GM19023 (cell line): ENCODE data around the gene WNT11.

Experiments
- ATAC-seq: cut with Tn5 transposase; IDR thresholded peaks from one replicate; pipeline ENCODE4 v1.9.1; 2021; ENCODE audit warnings: mild to moderate bottlenecking, moderate library complexity; ENCODE audit not compliant: unreplicated experiment

WNT11 gene

DNA sequence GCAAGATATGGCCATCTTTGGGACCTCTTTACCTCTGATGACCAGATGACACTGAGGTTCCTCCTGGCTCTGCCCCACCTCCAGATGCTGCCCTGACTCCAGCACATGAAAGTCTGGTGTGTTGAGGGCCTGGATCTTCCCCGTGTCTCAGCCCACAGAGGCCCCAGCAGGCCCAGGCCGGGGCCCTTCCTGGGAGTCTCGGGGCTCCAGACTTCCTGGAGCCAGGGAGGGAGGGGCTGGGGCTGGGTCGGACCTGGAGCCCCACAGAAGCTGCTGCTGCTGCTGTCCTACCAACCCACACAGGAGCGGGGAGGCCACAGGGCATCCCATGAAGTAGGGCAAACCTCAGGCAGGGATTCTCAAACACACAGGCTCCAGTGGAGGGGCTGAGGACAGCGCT is 32.2 kb upstream of the WNT11 start:
- no peak for ATAC-seq

DNA sequence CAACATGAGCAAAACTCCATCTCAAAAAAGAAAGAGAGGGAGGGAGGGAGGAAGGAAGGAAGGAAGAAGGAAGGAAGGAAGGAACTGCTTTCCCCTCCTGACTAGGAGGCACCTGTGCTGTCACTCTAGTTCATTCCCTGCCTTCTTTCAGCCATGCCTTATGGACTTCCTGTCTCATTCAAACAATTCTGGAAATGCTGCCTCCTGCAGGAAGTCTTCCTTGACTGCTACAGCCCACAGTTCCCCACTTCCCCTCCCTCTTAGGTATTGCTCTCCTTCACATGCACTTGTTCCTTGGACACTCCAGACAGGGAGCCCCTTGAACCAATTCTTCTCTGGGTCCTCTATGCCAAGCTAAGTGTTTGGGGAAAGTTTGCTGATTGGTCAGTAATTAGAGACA is 31.6 kb upstream of the WNT11 start:
- no peak for ATAC-seq

DNA sequence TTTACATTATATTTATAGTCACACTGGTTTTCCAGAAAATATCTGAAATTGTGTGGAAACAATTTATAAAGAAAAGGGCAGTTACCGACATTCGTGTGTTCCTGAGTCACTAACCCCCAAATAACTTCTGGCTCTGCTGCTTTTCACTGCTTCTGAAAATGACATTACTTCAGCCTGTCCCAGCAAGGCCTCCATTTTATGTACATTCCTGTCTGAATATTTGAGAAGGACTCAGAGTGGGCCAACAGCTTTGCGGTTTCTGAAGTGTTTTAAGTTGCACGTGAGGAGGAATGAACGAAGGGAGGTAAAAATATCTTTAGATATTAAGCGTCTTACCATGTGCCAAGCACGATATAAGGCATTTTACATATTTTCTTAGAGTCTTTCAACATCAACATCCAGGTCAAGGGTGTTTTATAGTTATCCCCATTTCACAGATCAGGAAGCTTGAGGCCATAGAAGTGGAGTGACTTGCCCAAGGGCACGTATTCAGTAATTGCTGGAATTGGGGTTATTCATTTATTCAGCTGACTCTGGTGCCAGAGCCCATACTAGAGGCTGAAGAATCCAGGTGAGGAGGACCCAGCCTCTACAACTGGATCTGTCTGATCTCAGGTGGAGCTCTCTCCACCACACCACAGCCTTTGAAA is 30.8 kb upstream of the WNT11 start:
- no peak for ATAC-seq

DNA sequence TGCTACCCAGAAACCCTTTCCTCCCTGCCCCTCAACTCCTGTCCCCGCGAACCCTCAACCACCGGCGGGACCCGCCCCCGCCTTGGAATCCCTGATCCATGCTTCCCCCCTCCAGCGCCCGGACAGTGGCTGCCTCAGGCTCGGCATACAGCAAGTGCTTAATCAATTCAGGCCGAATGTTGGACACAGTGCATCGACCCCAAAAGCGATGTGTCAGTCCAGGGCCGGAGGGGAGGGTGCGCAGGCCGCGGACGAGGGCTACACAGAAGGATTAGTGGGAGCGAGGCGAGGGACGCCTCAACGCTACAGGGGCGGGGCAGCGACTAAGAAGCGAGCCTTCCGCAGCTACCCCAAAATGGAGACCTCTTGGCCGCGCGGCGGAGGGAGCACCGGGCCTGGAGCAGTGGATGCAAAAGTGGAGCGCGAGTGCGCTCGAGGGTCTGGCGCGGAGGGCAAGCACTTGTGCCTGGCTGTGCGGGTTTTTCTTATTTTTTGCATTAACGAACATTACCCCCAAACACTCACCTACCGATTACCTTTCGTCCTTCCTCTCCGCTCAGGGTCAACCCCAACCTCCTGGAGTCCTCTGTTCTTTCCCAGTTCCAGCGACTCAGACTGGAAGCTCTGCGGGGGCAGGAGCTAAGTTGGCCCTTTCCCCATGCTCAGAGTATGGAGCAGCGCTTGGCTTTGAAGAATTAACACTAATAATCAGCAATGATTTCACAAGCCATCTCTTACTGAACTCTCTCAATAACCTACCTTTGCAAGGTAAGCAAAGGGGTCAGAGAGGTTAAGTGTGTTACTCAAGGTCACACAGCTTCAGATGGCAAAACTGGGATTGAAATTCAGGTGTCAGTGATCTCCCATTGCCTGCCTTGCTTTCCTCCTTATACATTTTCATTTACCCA is 30.0 kb upstream of the WNT11 start:
- no peak for ATAC-seq

DNA sequence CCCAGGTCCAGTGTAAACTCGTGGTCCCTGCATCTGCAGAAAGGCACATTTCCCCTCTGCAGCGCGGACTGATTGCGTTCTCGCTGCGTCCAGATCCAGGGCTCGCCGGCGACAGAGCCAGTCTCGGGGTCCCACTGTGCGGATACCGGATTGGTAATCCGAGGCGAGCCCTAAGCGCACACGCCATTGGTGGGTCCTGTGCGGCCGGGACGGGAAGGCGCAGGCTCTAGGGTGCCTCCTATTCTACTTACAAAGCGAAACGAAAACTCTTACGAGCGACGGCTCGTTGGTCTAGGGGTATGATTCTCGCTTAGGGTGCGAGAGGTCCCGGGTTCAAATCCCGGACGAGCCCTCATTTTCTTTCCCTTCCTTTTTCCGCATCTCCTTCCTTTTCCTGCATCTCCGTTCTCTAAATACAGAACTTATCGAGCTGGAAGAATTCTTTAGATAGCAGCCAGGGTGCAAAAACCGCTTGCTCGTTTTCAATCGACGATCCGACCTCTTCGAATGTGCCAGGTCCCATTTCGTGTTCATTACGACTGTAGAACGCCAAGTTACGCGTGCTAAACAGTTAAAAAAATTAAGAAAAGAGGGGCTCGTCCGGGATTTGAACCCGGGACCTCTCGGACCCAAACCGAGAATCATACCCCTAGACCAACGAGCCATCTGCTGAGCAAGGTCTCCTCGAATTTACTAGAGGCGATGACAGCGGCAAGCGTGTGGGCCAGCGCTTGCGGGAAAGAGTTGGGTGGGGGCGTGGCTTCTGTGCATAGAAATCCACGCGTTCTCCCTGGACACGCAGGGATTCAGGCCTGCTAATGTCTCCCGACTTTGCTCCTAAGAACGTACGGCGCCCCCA is 29.2 kb upstream of the WNT11 start:
- ATAC-seq: peak; percentile 64

DNA sequence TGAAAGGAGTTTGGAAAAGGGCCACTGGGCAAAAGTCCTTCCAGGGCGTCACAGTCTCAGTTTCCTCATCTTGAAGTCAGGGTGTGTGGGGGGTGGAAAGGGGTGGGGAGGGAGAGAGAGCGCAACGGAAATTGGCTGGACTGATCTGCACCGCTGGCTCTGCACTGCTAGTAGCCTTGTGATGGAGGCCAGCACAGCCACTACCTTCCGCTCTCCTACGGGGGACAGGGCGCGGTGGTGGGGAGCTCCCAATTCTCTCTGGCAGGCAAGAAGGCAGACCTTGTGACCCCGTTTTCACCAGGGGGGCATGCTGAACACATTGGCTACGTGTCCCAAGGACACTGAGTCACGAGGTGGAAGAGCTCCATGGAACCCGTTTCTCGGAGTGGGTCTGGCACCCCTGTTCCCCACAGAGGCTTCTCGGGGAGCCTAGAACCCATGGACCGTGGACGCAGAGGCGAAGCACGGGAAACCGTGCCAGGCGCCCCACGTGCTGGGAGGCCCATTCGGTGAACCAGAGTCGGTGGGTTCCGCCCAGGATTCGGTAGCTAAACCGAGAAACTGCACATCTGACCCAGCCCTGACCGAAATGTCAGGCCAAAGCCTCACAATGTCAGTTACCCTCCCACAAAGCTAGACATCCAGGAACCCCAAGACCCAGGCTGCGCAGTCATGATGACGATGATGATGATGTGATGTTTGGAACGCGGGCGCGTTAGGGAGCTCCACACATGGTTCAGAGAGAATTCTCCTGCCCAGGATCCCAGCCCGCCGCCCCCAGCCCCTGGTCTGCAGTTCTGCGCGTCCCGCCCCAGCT is 28.3 kb upstream of the WNT11 start:
- peak; percentile 8 for ATAC-seq

DNA sequence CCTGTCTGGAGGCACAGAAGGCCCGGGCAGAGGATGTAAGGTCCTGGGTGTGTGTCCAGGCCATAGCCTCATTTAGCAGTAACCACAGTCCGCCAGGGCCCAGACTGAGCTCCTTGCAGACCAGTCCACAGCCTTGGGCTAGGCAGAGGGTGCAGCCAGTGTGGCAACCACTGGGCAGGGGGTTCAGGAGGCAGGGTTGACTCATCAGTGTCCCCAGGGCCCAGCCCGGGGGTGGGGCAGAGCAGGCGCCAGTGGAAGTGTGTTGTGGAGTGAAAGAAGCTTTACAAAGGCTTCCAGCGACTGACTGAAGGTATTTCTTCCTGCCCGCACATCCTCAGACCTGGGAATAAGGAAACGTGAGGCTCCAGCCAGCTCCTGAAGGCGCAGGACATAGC is 27.7 kb upstream of the WNT11 start:
- ATAC-seq: no peak

DNA sequence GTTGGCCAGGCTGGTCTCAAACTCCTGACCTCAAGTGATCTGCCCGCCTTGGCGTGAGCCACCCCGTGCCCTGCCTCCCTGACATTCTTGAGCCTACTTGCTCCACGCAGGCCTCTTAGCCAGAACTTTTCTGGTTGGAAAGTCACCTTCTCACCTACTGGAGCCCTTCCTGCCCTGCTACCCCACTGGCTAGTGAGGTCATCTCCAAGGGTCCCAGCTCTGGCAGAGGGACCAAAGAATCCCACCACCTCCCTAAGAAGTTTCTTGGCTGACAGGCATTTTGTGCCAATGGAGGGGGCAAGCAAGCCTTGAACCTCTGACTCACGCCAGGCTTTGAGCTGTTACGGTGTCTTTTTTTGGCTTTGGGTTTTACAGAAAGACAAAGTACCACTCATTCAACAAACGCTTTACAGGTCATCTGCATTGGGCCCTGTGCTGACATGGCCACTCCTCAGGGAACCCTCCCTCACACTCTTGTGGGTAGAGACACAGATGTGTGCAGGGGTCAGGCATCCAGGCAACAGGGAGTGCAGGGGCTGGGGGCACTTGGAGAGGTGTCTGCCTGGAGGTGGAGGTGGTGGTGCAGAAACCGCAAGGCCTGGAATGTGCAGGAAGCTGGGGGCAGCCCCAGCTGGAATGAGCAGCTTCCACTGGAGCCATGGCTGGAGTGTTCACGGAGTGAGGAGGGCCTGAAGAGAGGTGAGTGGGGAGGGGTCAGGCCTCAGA is 27.1 kb upstream of the WNT11 start:
- ATAC-seq: no peak

DNA sequence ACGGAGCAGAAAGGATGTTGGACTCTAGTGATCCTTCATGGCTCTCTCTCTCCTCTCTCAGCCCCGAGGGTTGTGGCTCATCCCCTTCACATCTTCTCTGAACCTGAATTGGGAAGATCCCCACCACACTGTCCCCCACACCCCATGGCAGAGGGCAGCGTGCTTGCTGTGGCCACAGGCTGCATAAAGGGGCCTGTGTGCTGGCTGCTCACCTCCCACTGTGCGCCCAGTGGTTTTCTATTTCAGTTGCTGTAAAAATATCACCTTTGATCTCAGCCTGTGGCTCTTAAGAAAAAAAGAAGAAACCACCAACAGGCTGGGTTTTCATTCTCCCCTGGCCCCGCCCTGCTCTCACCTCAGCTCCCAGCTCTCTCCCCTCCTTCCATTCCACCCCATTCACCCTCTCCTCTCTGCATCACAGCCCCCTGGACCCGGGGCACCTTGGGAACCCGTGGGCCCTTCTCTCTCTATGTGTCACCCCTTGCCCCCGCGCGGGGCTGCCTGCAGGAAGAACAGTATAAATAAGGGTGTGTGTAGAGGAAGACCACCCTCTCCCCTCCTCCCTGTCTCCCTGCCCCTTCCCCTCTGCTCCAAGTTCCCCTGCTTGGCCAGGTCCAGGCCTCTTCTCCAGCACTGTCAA is 25.8 kb upstream of the WNT11 start:
- no peak for ATAC-seq

DNA sequence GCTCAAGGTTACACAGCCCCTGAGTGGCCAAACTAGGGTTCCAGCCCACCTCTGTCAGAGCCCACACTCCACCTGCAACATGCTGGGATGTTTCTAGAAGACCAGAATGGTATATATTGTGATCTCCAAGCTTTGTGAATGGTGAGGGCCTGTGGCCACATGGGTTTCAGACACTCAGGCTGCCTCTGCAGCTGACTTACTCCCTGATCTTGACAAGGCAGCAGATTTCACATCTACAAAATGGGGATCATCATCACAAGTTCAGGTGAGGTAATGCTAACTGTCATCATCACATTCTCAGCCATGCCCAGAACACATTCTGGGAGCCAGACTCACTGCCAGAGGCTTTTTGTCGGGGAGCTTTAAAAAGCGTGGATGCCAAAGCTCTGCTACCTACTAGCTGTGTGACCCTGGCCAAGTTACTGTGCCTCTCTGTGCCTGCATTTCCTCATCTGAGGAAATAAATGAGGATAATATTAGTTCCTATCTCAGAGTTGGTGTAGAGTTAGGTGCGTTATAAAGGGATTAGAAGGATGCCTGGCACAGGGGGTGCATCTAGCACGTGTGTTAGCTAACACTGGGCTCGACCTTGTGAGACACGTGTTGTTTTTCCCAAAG is 24.9 kb upstream of the WNT11 start:
- no peak for ATAC-seq

DNA sequence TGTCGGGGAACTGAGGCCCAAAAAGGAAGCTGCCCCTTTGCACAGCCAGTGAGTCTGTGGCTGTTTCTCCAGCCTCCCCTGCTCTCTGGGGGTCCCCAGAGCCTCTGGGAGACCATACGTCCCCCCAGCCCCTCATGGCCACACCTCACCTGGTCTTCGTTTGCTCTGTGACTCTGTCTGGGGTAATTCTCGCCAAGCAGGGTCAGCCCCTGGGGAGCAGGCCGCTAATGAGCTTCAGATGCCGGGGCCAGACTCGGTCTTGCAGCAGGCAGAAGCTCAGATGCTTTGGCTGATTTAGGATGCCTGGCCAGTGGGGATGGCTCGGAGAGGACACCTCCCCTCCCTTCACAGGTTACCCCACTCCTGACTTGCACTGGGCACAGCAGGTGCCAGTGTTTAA is 24.1 kb upstream of the WNT11 start:
- ATAC-seq: no peak

DNA sequence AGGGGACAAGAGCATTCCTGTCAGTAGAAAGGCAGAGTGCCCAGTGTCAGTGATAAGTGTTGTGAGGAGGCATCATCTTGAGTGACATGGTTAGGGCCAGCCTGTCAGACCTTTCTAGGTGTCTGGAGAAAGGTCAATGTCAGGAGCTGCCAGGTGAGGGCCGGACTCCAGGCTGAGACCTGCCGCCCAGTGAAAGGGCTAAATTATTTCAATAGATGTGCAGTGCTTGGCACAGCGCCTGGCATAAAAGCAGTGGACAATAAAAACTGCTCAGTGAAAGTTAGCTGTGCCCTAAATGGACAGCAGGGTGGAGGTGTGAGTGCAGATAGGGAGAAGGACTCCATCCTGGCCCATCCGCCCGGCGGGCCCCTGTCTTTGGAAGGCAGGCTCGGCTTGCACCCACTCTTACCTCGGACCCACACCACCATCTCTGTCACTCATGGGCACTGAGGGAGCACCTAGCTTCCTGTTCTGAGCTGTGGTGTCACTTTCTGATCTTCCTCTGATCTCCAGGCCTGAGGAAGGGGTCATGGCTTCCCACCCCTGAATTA is 23.5 kb upstream of the WNT11 start:
- ATAC-seq: no peak

DNA sequence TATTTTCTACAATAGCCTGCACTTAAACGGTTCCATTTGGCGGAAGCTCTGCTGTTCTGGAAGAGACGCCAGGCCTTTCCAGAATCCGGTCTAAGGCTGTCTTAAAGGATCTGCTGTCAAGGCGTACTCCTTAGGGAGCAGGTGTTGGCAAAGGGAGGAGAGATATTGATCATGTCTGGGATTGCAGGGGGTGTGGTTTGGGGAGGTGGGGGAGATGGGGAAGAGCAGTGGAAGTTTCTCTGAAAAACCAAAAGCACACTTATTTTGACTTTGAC is 22.5 kb upstream of the WNT11 start:
- ATAC-seq: no peak

DNA sequence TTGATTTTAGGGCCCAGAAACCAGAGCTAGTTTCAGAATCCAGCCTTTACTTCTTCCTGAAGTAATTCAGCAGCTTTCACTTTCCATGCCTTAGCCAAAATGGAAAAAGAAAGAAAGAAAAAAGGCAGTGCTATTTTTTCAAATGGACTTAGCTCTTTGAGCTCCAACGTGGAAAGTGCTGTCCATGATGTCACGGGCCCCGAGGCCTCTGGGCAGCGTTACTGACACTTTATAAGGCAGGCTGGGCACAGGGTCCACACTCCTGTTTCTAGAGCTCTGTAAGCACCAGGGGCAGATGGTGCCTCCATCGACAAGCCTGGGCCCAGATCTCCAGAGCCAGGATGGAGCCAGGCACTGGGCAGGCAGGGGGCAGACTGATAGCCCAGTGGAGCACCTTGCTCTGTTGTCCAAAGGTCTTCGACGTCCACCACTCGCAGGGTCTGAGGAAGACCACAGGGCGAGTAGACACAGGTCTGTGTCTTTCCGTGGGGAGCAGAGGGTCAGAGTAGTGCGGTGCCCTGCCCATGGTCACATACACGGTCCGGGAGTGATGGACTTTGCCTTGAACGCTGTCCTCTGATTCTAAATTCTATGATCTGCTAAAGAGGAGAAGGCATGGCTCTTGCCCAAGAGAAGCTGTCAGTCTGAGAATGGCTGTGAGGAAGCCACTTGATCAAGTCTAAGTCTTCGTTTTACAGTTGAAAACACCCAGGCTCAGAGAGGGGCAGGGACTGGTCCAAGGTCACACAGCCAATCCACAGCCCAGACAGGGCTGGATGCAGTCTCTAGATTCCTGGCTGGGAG is 22.0 kb upstream of the WNT11 start:
- no peak for ATAC-seq

DNA sequence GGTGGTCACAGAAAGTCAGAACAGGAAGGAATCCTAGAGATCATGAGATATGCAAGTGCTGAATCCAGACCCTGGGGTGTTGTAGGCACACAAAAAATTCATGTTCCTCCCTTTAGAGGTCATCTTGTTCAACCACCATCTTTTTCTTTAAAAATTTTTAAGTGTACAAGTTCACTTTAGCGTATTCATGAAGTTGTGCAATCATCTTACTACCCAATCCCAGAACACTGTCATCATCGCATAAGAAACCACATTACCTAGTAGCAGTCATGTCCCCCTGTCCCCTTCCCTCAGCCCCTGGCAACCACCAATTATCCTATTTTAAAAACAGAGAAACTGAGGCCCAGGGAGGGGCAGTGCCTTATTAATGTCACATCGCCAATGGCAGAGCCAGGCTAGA is 20.3 kb upstream of the WNT11 start:
- ATAC-seq: no peak

DNA sequence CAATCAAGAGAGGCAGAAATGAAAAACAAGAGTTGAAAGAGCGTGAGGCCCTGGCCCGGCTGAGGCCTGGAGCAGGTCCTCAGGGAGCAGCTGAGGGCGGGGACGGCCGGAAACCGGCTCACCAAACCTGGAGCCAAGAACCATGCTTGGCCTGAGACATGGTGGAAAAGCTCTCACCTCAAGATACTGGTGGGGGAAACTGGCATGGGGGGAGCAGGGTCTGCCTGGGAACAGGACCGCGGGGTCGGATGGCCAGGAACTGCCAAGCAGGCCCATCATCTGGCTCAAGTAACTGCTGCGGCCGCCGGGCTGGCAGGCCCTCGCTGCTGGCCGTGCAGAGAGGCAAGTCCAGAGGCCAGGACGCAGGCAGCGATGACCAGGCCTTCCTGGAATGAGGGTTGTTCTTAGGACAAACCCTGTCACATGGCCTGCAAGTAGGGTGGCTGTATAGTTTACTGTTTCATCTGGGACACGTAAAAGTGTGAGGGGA is 18.9 kb upstream of the WNT11 start:
- no peak for ATAC-seq

DNA sequence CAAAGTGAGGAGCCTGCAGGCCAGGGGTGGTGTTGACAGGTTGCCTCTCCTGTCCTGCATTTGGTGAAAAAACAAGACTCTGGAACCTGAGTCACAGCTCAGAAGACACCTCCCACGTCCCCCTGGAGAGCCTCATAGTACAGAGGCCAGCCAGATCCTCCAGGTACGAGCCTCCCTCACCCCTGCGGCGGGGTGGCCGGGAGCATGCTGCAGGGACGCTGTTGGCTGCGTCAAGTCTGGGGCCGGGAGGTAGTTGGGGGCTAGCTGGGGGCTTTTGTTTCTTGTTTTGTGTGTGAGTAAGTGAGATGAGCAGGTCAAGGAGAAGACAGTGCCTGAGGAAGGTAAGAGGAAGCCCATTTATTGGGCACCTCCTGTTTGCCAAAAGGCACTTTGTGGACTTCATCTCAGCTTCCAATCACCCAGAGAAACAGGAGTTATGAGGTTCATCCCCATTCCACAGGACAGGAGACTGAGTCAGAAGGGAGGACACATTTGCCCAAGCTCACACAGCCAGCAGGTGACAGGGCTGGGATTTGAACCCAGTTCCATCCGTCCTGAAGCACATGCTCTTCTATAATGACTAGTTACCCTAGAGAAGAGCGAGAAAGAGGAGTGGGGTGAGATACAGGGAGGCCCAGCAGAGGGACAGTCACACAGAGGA is 18.3 kb upstream of the WNT11 start:
- no peak for ATAC-seq

DNA sequence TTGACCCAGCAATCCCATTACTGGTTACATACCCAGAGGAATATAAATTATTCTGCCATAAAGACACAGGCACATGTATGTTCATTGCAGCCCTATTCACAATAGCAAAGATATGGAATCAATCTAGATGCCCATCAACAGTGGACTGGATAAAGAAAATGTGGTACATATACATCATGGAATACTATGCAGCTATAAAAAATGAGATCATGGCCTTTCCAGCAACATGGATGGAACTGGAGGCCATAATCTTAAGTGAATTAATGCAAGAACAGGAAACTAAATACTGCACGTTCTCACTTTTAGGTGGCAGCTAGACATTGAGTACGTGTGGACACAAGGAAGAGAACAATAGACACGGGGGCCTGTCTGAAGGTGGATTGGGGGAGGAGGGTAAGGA is 15.1 kb upstream of the WNT11 start:
- no peak for ATAC-seq
